H1 (cell line): ENCODE results near the gene C2CD4B. TPM values are rescaled to one million over a fixed set of nuclear protein-coding genes. Genes with fewer than 3 reads are reported as not detected.

Source experiments
- CTCF ChIA-PET: fragments of 300-600 bp; sonication (Branson Sonifier 250); formaldehyde crosslinking; loops from one replicate; lab custom pipeline; 2021; ENCODE audit not compliant: partially characterized antibody; lab: Charles Lee
- POLR2A ChIA-PET: fragments of 300-600 bp; sonication (Branson Sonifier 250); formaldehyde crosslinking; loops from one replicate; lab custom pipeline; 2021; ENCODE audit warnings: inconsistent platforms; ENCODE audit not compliant: partially characterized antibody; lab: Charles Lee
- DNase-seq, 2 experiments: peaks; one replicate each; pipeline versions ENCODE4 v3.0.0 to v3.0.0-alpha.2; 2010 to 2022; ENCODE audit warnings: low spot score in 2 of 2, low read depth in 1 of 2, mixed read lengths in 1 of 2
- FAIRE-seq: peaks from 2 replicates; lab custom pipeline; 2011; peaks lifted over from hg19 to GRCh38; lab: Jason Lieb, UNC
- H2AFZ ChIP-seq: 2 replicates; pipeline ENCODE4 v1.8.1; 2012; ENCODE audit warnings: low read length, inconsistent platforms
- H2AK5ac ChIP-seq: 2 replicates; pipeline ENCODE4 v1.6.1; 2013; ENCODE audit warnings: low read depth, low read length
- H2BK120ac ChIP-seq: replicated peaks from 2 replicates; pipeline ENCODE3; 2013; ENCODE audit warnings: low read depth, low read length, inconsistent platforms
- H2BK12ac ChIP-seq: 2 replicates; pipeline ENCODE4 v1.6.1; 2013; ENCODE audit warnings: low read depth, low read length
- H2BK15ac ChIP-seq: 2 replicates; pipeline ENCODE4 v1.6.1; 2013; ENCODE audit warnings: low read length
- H2BK20ac ChIP-seq: 2 replicates; pipeline ENCODE4 v1.6.1; 2013; ENCODE audit warnings: low read length
- H2BK5ac ChIP-seq: 2 replicates; pipeline ENCODE4 v1.6.1; 2013; ENCODE audit warnings: low read depth, low read length
- H3K14ac ChIP-seq: 2 replicates; pipeline ENCODE4 v1.6.1; 2013; ENCODE audit warnings: inconsistent platforms; ENCODE audit not compliant: insufficient read length
- H3K18ac ChIP-seq: 2 replicates; pipeline ENCODE4 v1.6.1; 2013; ENCODE audit warnings: low read length; ENCODE audit errors: extremely low read depth
- H3K23ac ChIP-seq: 2 replicates; pipeline ENCODE4 v1.6.1; 2013; ENCODE audit warnings: inconsistent platforms; ENCODE audit not compliant: insufficient read length
- H3K23me2 ChIP-seq: 2 replicates; pipeline ENCODE4 v1.6.1; 2013; ENCODE audit warnings: low read depth, low read length
- H3K27ac ChIP-seq: 2 replicates; pipeline ENCODE4 v1.6.1; 2011; ENCODE audit warnings: low read depth, low read length, inconsistent platforms
- H3K27me3 ChIP-seq, 4 experiments: replicated peaks in 1 of 4; 1 replicate in 1 of 4; 2 replicates in 3 of 4; pipeline versions ENCODE4 v1.6.1 to v1.8.1; 2011 to 2013; ENCODE audit warnings: low read length in 3 of 4, mild to moderate bottlenecking in 3 of 4, inconsistent platforms in 2 of 4, mixed read lengths in 2 of 4, moderate library complexity in 1 of 4; ENCODE audit not compliant: control insufficient read depth in 3 of 4, insufficient read depth in 3 of 4; ENCODE audit errors: extremely low read depth in 1 of 4
- H3K36me3 ChIP-seq, 4 experiments: 2 replicates each; pipeline versions ENCODE4 v1.6.1 to v1.8.1; 2011 to 2013; ENCODE audit warnings: mild to moderate bottlenecking in 4 of 4, low read length in 3 of 4, moderate library complexity in 2 of 4, control low read depth in 1 of 4, inconsistent platforms in 1 of 4; ENCODE audit not compliant: insufficient read depth in 4 of 4, control insufficient read depth in 2 of 4
- H3K4ac ChIP-seq: replicated peaks from 2 replicates; pipeline ENCODE3; 2013; ENCODE audit warnings: low read length, low read depth, mixed read lengths, inconsistent platforms; ENCODE audit not compliant: insufficient read length
- H3K4me1 ChIP-seq, 4 experiments: replicated peaks in 1 of 4; 1 replicate in 1 of 4; 2 replicates in 3 of 4; pipeline versions ENCODE4 v1.6.1 to v1.8.1; 2011 to 2013; ENCODE audit warnings: low read length in 3 of 4, inconsistent platforms in 2 of 4, mixed read lengths in 1 of 4; ENCODE audit not compliant: insufficient read depth in 4 of 4, control insufficient read depth in 3 of 4
- H3K4me2 ChIP-seq, 2 experiments: 2 replicates each; pipeline versions ENCODE4 v1.6.1 to v1.8.1; 2011 to 2013; ENCODE audit warnings: low read depth in 2 of 2, low read length in 2 of 2, control low read depth in 1 of 2, inconsistent platforms in 1 of 2, mild to moderate bottlenecking in 1 of 2; ENCODE audit not compliant: insufficient read depth in 1 of 2
- H3K4me3 ChIP-seq, 4 experiments: fragments of 200-600, 300-600 bp in 1 of 4; sonication (generic), shearing (Covaris generic), sonication (Bioruptor Twin) in 1 of 4; 2 replicates each; pipeline versions ENCODE4 v1.5.1 to v1.8.1; 2011 to 2016; ENCODE audit warnings: low read length in 4 of 4, low read depth in 3 of 4, control low read depth in 2 of 4, inconsistent platforms in 2 of 4, mild to moderate bottlenecking in 2 of 4, mixed read lengths in 1 of 4, moderate library complexity in 1 of 4; ENCODE audit not compliant: insufficient read depth in 2 of 4; ENCODE audit errors: extremely low read depth in 1 of 4
- H3K56ac ChIP-seq: replicated peaks from 2 replicates; pipeline ENCODE3; 2013; ENCODE audit warnings: low read depth, mild to moderate bottlenecking, mixed read lengths, low read length, inconsistent platforms; ENCODE audit not compliant: insufficient read length
- H3K79me1 ChIP-seq: 2 replicates; pipeline ENCODE4 v1.6.1; 2013; ENCODE audit warnings: low read depth, low read length, control low read depth
- H3K79me2 ChIP-seq, 2 experiments: 2 replicates each; pipeline versions ENCODE4 v1.6.1 to v1.8.1; 2012 to 2013; ENCODE audit warnings: low read length in 2 of 2, mild to moderate bottlenecking in 2 of 2, inconsistent platforms in 1 of 2; ENCODE audit not compliant: insufficient read depth in 2 of 2, control insufficient read depth in 1 of 2
- H3K9ac ChIP-seq, 4 experiments: replicated peaks in 1 of 4; 1 replicate in 1 of 4; 2 replicates in 3 of 4; pipeline versions ENCODE4 v1.6.1 to v1.8.1; 2011 to 2013; ENCODE audit warnings: low read depth in 3 of 4, low read length in 3 of 4, control low read depth in 2 of 4, mild to moderate bottlenecking in 2 of 4, moderate library complexity in 2 of 4, inconsistent platforms in 1 of 4; ENCODE audit errors: extremely low read depth in 1 of 4
- H3K9me3 ChIP-seq, 2 experiments: 2 replicates each; pipeline versions ENCODE4 v1.6.1 to v1.8.1; 2012 to 2013; ENCODE audit warnings: mild to moderate bottlenecking in 2 of 2, moderate library complexity in 2 of 2, control low read depth in 1 of 2, inconsistent platforms in 1 of 2, low read depth in 1 of 2, low read length in 1 of 2, mixed read lengths in 1 of 2; ENCODE audit not compliant: insufficient read depth in 2 of 2
- H4K20me1 ChIP-seq, 2 experiments: replicated peaks in 1 of 2; 2 replicates each; pipeline versions ENCODE3 to v1.8.1; 2011 to 2013; ENCODE audit warnings: inconsistent platforms in 2 of 2, low read length in 2 of 2, mild to moderate bottlenecking in 1 of 2; ENCODE audit not compliant: insufficient read depth in 2 of 2, control insufficient read depth in 1 of 2
- H4K5ac ChIP-seq: 2 replicates; pipeline ENCODE4 v1.6.1; 2013; ENCODE audit warnings: low read length, low read depth, mixed read lengths, inconsistent platforms; ENCODE audit not compliant: insufficient read length
- H4K8ac ChIP-seq: 2 replicates; pipeline ENCODE4 v1.8.0; 2013; ENCODE audit warnings: mild to moderate bottlenecking, moderate library complexity, low read length, inconsistent platforms; ENCODE audit not compliant: insufficient read depth; ENCODE audit errors: extremely low read depth
- H4K91ac ChIP-seq: replicated peaks from 2 replicates; pipeline ENCODE3; 2013; ENCODE audit warnings: low read length, mixed read lengths, inconsistent platforms; ENCODE audit not compliant: insufficient read length
- SAP30 ChIP-seq: fragments of 300-600 bp; sonication (generic); IDR thresholded peaks from 2 replicates; pipeline ENCODE4 v1.7.1; 2012; ENCODE audit warnings: low read length, moderate library complexity, mild to moderate bottlenecking, inconsistent platforms; ENCODE audit not compliant: insufficient read depth, insufficient replicate concordance
- SP4 ChIP-seq: IDR thresholded peaks from 2 replicates; pipeline ENCODE4 v1.6.1; 2012; ENCODE audit warnings: low read length, inconsistent platforms
- WGBS, 2 experiments: shearing (Covaris generic) in 1 of 2; methylation state at CpG; one replicate each; pipeline versions ENCODE4 v1.1.6 to v1.1.7; 2013 to 2015; ENCODE audit warnings: low lambda C conversion rate in 2 of 2, mixed read lengths in 2 of 2, inconsistent platforms in 1 of 2, low coverage in 1 of 2, missing lambda C conversion rate in 1 of 2; ENCODE audit not compliant: insufficient replicate concordance in 2 of 2, insufficient coverage in 1 of 2, insufficient read length in 1 of 2; ENCODE audit errors: extremely low coverage in 1 of 2, missing lambda C conversion rate in 1 of 2; 5-methylcytosine and 5-hydroxymethylcytosine counted together
- polyA plus RNA-seq, 7 experiments: library from polyadenylated mRNA; depleted of rRNA in 3 of 7; stranded (reverse) in 5 of 7; unstranded in 2 of 7; fragments of >200 nt in 5 of 7; fragments of 200-250 nt in 2 of 7; gene quantifications; 1 replicate in 5 of 7; 2 replicates in 1 of 7; 4 replicates in 1 of 7; pipeline versions ENCODE4 v1.2.1 to v1.2.3, GENCODE V29; 2011 to 2013; ENCODE audit warnings: missing spikeins in 2 of 7, mixed read lengths in 2 of 7
- total RNA-seq: library from RNA; stranded (reverse); fragmentation: NEBNext Ultra II Directional; extraction: Animal tissue kit (Norgen Biotek cat#: 25700); gene quantifications from 2 replicates; pipeline ENCODE4 v1.2.1, GENCODE V29; 2021

Gene C2CD4B
- total and polyA plus RNA-seq, 2 of the 8 experiments (the other 6 are each of a cell fraction or from before 2014, with no cell fraction given) = 0.12 to 0.73 TPM

GRCh38 chr15:62186578-62186977 is 21.5 kb upstream of the C2CD4B start:
- TF ChIP-seq SAP30 (no peak), SP4 (no peak)

More at GRCh38 chr15:62186578-62186977, 21.5 kb upstream of the C2CD4B start:
- Histone ChIP-seq H3K79me2 (no peaks in the 10 kb centered on the region), H3K56ac (no peak overlapping the region), H2AK5ac (no peak overlapping the region), H2BK5ac (no peak overlapping the region), H3K4me2 (no peak overlapping the region), H3K4me1 (no peaks in the 10 kb centered on the region), H2BK12ac (no peak overlapping the region), H2BK15ac (no peak overlapping the region), H4K5ac (no peak overlapping the region), H2AFZ (no peak overlapping the region), H3K79me1 (no peaks in the 10 kb centered on the region), H3K14ac (no peak overlapping the region), H2BK120ac (no peak overlapping the region), H3K23ac (no peak overlapping the region), H3K36me3 (no peaks in the 10 kb centered on the region), H2BK20ac (no peak overlapping the region), H3K27me3 (no peaks in the 10 kb centered on the region), H3K27ac (no peak overlapping the region), H3K23me2 (no peaks in the 10 kb centered on the region; the same call in 1 of the 2 replicates), H4K8ac (no peak overlapping the region), H3K9me3 (peaks cover 0 to 8% of the 10 kb centered on the region in 2 experiments; a peak in 1 of 4 replicates), H3K9ac (no peak overlapping the region), H3K4me3 (no peak overlapping the region), H4K20me1 (no peaks in the 10 kb centered on the region), H3K18ac (no peak overlapping the region), H4K91ac (no peak overlapping the region), H3K4ac (no peak overlapping the region)
- DNase-seq = no peak
- CTCF ChIA-PET = interaction anchor here (0.7 to 2.1 kb wide), 3 partner anchors 11 to 67 kb away, joined by 3 to 8 read pairs (median 3); partner anchors contain the start of gene C2CD4B
- no peak for FAIRE-seq
- POLR2A ChIA-PET = interaction anchor here (0.9 kb wide), 1 partner anchor 21 kb away, joined by 3 read pairs; the partner anchor contains the start of gene C2CD4B
- WGBS, 2 experiments = 97% methylated on average over 15 of the region's 27 CpGs; no CpG with 5 or more reads in 1 of the 2 experiments
